Measurements from ENCODE around the gene ESPNL. TPM values are rescaled to one million over a fixed set of nuclear protein-coding genes. Genes with fewer than 3 reads are reported as not detected.

ESPNL gene
- total and polyA plus RNA-seq, 2 of the 4 experiments (the other 2 are of a cell fraction): 2.0 TPM

- Histone ChIP-seq H2AK9ac (replicated peaks; ENCODE audit: low read depth, low read length, poor library complexity) (no peak overlapping the region), H2BK20ac (ENCODE audit: low read depth, low read length) (no peak overlapping the region), H3K9me3 (ENCODE audit: control insufficient read depth, insufficient read depth, low read length) (no peaks in the 10 kb centered on the region), H3K27me3 (ENCODE audit: control insufficient read depth, insufficient read depth, low read length) (no peaks in the 10 kb centered on the region; the same call in 1 of the 2 replicates), H3K9ac (ENCODE audit: low read depth, low read length) (no peak overlapping the region), H2BK120ac (ENCODE audit: low read depth, low read length) (no peak overlapping the region), H3K23ac (ENCODE audit: low read depth, low read length) (no peak overlapping the region), H3K36me3 (ENCODE audit: control insufficient read depth, insufficient read depth, low read length) (no peaks in the 10 kb centered on the region), H3K27ac (ENCODE audit: insufficient read depth, low read length) (no peak overlapping the region), H4K91ac (ENCODE audit: insufficient read depth, low read depth, low read length) (no peak overlapping the region), H4K8ac (ENCODE audit: low read depth in 2 of 2, low read length in 2 of 2) (no peak overlapping the region), H3K18ac (ENCODE audit: low read depth, low read length) (no peak overlapping the region), H2AFZ (replicated peaks; ENCODE audit: low read length, poor library complexity) (peak overlapping the region; percentile 51), H4K5ac (ENCODE audit: low read depth, low read length) (no peak overlapping the region), H3K14ac (replicated peaks; ENCODE audit: low read depth, low read length) (no peak overlapping the region), H3K9me1 (ENCODE audit: insufficient read depth, low read length) (no peaks in the 10 kb centered on the region), H3K4me2 (ENCODE audit: low read depth, low read length) (no peak overlapping the region), H3K4ac (ENCODE audit: low read depth, low read length) (no peak overlapping the region), H2AK5ac (ENCODE audit: low read depth, low read length) (no peak overlapping the region), H3K4me3 (ENCODE audit: insufficient read depth, low read depth, low read length) (no peak overlapping the region), H2BK5ac (ENCODE audit: low read depth, low read length, poor library complexity, severe bottlenecking) (no peak overlapping the region), H3K4me1 (ENCODE audit: control insufficient read depth, insufficient read depth, low read length) (no peaks in the 10 kb centered on the region), H3K56ac (ENCODE audit: extremely low read depth, insufficient read depth, low read length) (no peak overlapping the region), H2BK15ac (ENCODE audit: low read depth, low read length) (no peak overlapping the region), H3K79me1 (ENCODE audit: low read depth in 1 of 2, low read length in 2 of 2) (no peaks in the 10 kb centered on the region), H4K20me1 (ENCODE audit: insufficient read depth, low read length) (no peaks in the 10 kb centered on the region)
- ChIA-PET CTCF (no interaction called here), POLR2A (ENCODE audit: unreplicated experiment) (interaction anchor here (0.6 kb wide), 1 partner anchor 204 kb away, joined by 14 read pairs; no protein-coding TSS in a partner anchor)
- BruUV-seq (replicated peaks): no TSS peak
- in situ Hi-C loops (cut with MboI; ENCODE audit: low sequenced_read_pairs): no loop called here
- DNase-seq: no peak
- dilution Hi-C loops (cut with HindIII; ENCODE audit: low sequenced_read_pairs, unreplicated experiment): no loop called here
- no peak for ATAC-seq (ENCODE audit: low read depth)
- no peak for TF ChIP-seq BHLHE40 (IDR thresholded peaks at IDR 0.05; ENCODE audit: low read depth, low read length)
- no peak for TF ChIP-seq RAD21 (IDR thresholded peaks at IDR 0.05; ENCODE audit: low read length)
- TF ChIP-seq USF2 (IDR thresholded peaks at IDR 0.05; ENCODE audit: low read depth, low read length): no peak
- TF ChIP-seq CTCF (conservative IDR thresholded peaks at IDR 0.05; ENCODE audit: low read depth, low read length): no peak
- intact Hi-C loops (cut with micrococcal nuclease): no loop called here
- 79% methylated on average over 18 of the region's 30 CpGs; no CpG with 5 or more reads in 1 of the 2 experiments for WGBS, 2 experiments (ENCODE audit: extremely low coverage in 2 of 2, insufficient read length in 1 of 2)
These were observed 2.0 kb downstream of the ESPNL start for GRCh38 chr2:238101891-238102841.

All from IMR-90 (cell line).